HG03175 (cell line): ENCODE data around the gene IL17REL.

ENCODE experiments used
- ATAC-seq: cut with Tn5 transposase; IDR thresholded peaks from one replicate; pipeline ENCODE4 v1.9.1; 2021; ENCODE audit warnings: mild to moderate bottlenecking, moderate library complexity; ENCODE audit not compliant: unreplicated experiment

IL17REL gene

GRCh38 chr22:50027639-50028537, 15.3 kb upstream of the IL17REL start:
- ATAC-seq, result no peak

DNA sequence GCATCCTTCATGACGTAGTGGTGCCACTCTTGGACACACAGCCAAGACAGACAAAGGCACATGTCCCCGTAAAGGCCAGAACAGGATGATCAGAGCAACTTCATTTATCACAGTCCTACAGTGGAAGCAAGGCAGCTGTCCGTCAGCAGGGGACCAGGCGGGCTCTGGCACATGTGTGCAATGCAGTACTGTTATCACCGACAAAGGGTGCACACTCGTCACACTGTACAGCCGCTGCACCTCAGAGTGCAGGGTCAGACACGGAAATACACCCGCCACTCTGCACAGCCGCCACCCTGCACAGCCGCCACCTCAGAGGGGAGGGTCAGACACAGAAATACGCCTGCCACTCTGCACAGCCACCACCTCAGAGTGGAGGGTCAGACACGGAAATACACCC, 13.4 kb upstream of the IL17REL start:
- ATAC-seq, result no peak

- no peak for ATAC-seq
Observed at GRCh38 chr22:50022171-50022819, 9.7 kb upstream of the IL17REL start.

DNA sequence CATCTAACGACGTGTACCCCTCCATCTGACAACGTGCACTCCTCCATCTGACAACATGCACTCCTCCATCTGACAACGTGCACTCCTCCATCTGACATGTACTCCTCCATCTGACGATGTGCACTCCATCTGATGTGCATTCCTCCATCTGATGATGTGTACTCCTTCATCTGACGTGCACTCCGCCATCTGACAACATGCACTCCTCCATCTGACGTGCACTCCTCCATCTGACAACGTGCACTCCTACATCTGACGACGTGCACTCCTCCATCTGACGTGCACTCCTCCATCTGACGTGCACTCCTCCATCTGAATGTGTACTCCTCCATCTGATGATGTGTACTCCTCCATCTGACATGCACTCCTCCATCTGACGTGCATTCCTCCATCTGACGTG, 8.0 kb upstream of the IL17REL start:
- ATAC-seq, result no peak

GRCh38 chr22:50019316-50019715, 6.8 kb upstream of the IL17REL start:
- ATAC-seq, result no peak

GRCh38 chr22:50018608-50019285, 6.2 kb upstream of the IL17REL start:
- ATAC-seq, result no peak

GRCh38 chr22:50017701-50018224, 5.2 kb upstream of the IL17REL start:
- no peak for ATAC-seq

GRCh38 chr22:50016988-50017700, 4.6 kb upstream of the IL17REL start:
- no peak for ATAC-seq

DNA sequence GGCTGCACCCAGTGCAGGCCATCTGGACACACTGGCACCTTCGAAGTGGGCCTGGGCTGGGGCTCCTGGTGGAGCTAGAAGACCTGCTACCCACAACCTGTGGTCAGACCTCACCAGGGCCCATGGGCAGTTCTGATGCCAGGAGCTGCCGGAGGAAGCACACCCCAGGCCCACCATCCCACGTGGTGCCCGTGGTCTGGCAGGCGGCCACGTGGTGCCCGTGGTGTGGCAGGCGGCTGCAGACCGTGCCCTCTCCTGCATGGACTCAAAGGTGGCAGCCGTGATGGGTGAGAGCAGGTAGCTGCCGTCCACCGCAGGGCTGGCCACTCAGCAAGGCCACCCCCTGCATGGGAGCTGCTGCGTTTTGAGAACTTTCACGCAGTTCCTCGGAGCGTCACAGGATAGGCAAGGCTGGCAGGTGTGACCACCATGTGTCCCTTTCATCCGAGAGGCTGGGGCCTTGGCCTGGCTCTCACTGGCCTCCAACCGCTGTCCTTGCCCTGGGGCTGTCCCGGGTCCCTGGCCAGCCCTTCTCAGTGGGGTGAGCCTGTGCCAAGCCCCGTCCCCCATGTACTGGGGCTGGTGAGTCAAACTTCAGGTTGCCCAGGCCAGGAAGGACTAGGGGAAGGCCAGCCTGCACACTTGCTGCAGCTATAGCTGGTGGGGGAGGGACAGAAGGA, 3.9 kb upstream of the IL17REL start:
- no peak for ATAC-seq

DNA sequence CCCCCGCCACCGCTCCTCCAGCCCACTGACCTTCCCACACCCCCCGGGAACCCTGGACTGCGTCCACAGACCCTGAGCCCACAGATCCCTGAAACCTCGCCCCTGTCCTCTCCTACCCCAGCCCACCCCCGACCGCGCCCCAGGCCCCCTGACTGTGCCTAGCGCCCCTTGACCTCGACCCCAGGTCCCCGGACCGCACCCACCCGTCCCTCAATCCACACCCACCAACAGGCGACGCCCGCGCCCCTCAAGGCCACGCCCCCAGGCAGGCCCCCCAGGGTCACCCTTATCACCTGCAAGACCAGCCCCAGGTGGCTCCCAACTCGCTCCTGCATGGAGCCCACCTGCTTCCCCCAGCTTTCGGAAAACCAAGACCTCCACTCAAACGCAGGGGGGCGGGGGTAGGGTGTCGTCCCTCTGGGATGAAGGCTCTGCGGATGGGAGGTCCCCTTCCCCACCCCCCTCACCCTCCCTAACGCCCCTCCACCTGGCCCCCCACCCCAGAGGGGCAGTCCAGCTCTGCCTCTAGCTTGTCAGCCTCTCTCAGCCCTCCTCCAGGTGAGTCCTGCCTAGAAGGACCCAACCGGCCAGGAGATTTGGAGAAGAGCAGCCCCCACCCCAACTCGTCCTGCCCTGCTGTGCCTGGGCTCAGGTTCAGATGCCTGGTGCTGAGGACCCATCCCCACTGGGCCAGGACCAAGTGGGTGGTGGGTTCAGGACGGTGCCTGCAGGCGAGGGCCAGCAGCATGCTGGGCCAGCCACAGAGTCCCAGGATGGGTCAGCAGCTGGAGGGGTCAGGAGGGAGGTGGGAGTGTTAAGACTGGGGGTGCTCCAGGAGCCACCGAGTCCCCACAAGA, 3.1 kb upstream of the IL17REL start:
- no peak for ATAC-seq

GRCh38 chr22:50014655-50015401, 2.3 kb upstream of the IL17REL start:
- ATAC-seq, result no peak

DNA sequence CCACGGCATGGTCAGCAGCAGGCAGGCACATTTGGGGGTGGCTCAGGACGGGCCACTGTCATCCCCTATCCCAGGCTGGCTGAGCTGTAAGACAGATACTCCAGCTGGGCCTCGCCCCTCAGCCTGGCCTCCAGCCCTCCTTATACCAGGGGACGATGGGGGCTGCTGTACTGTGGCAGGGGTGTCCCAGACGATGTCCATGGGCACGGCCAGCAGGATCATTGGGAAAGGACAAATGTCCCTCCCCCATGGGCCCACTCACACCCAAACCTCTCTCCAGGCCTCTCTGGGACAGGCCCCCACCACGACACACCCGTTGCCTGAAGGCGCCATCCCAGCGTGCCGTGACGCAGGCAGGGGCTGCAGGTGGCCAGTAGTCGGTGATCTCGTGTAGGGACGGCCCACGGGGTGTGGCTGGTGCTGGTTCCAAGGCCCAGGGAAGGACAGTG, 1.5 kb upstream of the IL17REL start:
- no peak for ATAC-seq

GRCh38 chr22:50011447-50012210, 936 bp downstream of the IL17REL start:
- ATAC-seq, result no peak

GRCh38 chr22:50010676-50011446, 1.7 kb downstream of the IL17REL start:
- ATAC-seq, result no peak

DNA sequence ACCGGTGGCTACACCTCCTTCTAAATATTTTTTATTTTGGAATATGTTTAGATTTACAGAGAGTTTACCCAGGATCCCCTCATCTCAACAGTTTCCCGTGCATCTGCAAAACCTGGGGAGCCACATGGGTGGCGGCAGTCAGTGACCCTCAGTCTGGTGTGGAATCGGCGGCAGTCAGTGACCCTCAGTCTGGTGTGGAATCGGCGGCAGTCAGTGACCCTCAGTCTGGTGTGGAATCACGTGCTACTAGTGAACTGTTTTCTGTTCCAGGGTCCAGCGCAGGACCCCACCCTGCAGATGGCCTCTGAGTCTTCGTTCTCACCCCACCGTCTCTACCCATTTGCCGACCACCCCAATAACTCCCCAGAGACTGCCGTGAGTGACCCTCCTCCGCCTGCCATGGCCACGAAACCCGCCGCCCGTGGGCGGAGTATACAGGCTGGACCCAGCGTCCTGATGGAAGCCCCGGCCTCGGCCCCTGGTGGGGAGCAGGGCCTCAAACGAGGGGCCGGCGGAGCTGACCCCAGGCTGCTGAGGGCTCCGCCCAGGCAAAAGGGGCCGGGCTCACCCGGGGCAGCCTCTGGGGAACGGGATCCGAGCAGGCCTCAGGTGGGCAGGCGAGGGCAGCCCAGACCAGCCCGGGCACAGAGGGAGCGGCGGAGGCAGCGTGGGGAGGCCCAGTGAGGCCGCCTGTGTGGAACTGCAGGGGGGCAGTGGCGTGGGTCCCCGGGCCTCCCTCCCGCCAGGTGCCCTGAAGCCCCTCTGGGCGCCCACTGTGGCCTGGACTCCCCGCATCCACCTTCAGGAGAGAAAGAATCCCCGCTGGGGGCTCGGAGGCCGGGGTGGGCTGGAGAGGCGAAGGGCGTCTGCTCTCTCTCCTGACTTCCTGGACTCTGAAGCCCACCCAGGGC, 2.5 kb downstream of the IL17REL start:
- ATAC-seq, result no peak

DNA sequence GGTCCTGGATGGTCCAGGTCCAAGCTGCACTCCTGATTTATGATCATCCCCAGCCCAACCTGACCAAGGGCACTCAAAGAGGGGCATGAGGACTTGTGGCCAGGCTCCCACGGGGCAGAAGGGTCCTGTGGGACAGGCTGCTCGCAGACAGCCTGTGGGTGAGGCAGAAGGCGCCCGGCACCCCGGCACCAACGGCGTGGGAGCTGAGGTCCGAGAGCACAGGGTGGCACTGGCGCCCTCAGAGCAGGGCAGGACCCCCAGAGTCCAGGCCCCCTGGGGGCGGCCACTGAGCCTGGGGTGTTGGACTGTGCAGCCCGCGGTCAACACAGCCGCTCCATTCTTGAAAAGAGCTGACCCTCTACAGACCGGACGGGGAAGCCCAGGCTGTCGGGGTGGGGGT, 3.3 kb downstream of the IL17REL start:
- no peak for ATAC-seq
